ENCODE measurements around the gene USHBP1.

The USHBP1 gene

GRCh38 chr19:17262557-17262956, 2.0 kb downstream of the USHBP1 start:
- DNase-seq: no peak

GRCh38 chr19:17260842-17261325, 3.7 kb downstream of the USHBP1 start:
- peak; percentile 82 for DNase-seq

GRCh38 chr19:17259934-17260333, 4.6 kb downstream of the USHBP1 start:
- no peak for DNase-seq

GRCh38 chr19:17259118-17259780, 5.3 kb downstream of the USHBP1 start:
- DNase-seq: no peak

- no peak for DNase-seq
Observed at GRCh38 chr19:17256130-17256529, 8.4 kb downstream of the USHBP1 start.

DNA sequence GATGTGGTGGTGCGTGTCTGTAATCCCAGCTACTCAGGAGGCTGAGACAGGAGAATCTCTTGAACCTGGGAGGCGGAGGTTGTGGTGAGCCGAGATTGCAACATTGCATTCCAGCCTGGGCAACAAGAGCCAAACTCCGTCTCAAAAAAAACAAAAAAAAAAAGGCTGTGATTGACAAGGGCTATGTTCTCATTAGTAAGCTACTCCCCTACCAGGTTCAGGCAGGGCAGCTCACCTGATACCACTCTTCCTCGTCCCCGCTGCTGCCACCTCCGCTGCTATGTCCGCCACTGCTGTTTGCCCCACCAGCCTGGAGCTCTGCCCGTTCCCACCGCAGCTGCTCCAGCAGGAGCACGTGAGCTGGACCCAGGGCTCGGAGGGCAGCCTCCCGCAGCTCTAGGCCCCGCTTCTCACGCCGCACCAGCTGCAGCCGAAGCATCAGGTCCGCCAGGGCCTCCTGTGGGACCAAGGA, 9.4 kb downstream of the USHBP1 start:
- no peak for DNase-seq

DNA sequence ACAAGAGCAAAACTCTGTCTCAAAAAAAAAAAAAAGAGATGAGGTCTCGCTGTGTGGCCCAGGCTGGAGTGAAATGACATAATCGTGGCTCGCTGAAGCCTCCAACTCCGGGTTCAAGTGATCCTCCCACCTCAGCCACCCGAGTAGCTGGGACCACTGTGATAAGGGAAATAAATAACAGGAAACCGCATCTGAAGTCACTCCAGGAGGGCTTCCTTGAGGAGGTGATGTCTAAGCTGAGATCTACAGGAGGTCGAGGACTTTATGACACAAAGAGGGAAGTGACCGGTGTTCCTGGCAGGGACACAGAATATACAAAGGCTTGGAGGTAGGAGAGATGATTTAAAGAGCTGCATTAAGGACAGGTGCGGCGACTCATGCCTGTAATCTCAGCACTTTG, 9.9 kb downstream of the USHBP1 start:
- DNase-seq: no peak

DNA sequence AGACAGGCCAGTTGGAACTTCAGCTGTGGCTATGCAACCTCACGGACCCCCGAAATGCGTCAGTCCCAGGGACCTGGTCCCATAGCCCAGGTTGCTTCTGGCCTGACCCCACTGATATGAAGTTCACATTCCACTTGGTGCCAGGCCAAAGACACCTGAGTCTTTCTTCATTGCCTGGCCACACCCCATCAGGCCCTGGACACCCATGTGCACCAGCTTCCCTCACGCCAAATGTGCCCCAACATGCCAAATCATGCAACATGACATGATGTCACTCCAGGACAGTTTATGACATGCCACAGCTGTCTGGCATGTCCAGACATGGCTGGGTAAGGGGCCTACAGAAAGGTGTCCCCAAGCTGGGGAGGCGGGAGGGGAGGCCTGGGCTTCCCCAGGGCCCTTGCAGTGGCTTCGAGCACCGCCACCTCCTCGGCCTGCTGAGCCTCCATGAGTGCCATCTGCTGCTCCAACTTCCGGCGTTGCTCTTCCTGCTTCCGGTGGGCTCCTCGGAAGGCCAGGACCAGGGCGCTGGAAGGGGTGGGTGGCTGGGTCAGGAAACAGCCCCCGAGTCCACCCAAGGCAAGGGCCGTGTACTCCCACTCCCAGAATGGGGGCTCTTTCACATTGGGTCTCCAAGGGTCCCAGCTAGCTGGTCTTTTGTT, 14.5 kb downstream of the USHBP1 start:
- DNase-seq: no peak

- DNase-seq: peak; percentile 49
Observed at GRCh38 chr19:17248011-17248776, 16.4 kb downstream of the USHBP1 start.

GRCh38 chr19:17246681-17247425, 17.7 kb downstream of the USHBP1 start:
- DNase-seq: no peak

DNA sequence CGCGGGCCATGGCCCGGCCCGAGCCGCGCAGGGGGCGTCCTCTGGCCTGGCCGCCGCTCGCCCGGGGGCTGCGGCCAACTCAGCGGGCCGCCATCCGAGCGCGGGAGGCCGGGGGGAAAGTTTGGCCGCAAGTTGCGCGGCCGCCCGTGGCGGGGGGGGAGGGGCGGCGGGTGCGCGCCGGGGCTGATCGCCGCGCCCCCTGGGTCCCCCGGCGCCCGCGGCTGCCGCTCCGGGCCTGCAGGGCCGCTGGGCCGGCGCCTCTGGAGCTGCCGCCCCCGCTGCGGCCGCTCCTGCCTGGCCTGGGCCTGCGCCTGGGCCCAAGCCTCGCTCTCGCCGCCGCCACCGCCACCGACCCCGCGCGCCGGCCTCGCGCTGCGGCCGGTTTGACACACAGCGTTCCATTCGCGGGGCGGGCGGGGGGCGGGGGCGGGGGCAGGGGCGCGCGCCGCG, 19.0 kb downstream of the USHBP1 start, which contains the start of gene NR2F6:
Gene NR2F6, minus strand, starts transcription at position 385 of the 450 bp plus-strand sequence. CDS start 699 bp downstream, outside the sequence.
- no peak for DNase-seq

- no peak for DNase-seq
Observed at GRCh38 chr19:17244618-17245534, 19.7 kb downstream of the USHBP1 start.

DNA sequence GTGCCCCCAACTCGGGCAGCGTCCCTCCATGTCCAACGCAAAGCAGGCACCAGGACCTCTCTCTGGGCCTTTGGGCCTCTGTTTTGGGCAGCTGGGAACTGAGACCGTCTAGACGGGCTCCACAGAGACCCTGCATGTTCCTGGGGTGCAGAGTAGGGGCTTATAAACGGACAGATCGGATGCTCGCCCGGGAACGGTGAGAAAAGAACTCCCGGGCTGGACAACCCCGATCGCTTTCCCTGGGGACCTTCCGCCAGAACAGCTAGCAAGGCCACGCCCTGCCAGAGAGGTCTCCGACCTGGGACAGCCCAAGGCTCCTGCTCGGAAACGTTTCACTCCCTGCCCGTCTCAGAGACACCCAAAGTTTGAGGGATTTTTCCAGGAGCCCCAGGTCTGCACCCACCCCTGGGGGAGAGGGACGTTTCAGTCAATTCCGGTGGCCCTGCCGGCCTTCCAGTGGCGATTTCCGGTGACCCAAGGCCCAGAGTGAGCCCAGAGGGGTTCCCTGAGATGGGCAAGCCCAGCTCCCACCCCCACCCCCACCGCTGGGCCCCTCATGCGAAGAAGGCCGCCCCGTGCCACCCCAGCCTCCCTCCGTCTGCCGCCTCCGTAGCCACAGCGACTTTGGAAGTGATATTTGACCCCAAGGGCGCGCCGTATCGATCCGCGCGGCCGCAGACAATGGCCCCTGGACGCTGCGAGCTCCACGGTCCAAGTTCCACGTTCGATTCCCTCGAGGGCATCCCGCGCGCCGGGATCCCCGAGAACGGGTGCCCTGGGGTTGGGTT, 20.5 kb downstream of the USHBP1 start:
- DNase-seq: no peak

GRCh38 chr19:17243211-17243829, 21.2 kb downstream of the USHBP1 start:
- no peak for DNase-seq

DNA sequence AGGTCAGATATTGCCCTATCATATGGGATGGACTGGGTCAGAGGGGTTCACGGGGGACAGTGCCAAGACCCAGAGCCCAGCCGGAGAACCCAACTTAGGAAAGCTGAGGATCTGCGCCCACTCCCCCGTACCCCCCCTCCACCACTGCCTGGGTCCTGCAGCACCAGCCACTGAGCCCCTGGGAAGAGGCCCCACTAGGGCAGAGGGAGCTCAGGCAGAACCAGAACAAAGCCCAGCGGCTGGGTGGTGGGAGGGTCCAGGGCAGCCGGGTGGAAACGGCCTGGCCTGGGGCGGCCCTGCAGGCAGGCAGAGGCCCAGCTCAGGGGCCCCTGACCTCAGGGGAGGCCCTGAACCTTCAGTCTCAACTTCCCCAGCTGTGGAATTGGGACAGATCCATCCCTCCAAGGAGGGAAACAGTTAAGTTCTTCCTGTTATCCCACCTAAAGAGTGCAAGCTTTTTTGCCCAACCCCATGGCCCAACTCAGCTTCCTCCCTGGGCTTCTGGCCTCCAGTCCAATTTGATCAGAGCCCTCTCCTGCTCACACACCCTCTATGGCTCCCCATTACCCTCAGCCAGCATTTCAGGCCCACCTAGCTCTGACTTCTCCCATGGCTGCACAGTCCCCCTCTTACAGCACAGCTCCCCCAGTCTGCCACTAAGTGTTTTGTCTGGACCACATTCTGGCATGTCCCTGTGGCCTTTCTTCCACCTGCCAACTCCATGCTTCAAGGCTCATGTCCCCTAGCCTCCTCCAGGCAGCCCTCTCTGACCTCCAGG, 21.9 kb downstream of the USHBP1 start:
- DNase-seq: no peak

- DNase-seq: no peak
Observed at GRCh38 chr19:17240826-17241399, 23.6 kb downstream of the USHBP1 start.

DNA sequence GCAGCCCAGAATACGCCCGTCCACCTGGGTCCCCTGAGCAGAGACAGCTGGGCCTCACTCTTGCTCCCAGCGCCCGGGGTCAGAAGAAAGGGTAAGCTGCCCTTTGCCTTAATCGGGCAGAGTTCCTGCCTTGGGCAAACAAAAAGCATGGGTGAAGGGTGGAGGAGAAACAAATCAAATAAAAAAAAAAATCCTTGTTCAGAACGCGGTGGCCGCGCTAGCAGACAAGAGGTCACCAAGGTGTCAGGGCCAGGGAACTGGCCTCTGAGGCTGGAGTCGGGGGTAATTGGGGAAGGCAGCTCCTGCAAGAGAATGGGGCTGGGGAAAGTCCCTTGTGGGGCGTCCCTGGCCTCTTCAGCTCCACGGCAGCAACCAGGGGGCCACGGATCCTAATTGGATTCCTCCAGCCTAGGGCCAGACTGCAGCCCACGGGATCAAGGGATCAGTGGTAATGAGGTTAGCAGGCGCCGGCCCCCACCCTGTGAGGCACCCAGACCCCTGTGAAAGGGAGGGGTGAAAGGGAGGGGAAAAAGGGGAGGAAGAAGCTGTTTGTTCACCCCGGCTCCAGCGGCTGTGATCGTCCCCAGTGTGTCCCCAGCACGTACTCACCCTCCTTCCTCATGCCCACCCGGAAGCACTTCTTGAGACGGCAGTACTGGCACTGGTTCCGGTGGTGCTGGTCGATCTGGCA, 24.3 kb downstream of the USHBP1 start:
- no peak for DNase-seq

Measured in NCI-H524 treated with DMSO at 0.1 percent for 48 hours (cell line).